Hepatocyte (in vitro differentiated cells): ENCODE results near the gene BPIFA2. TPM values are rescaled to one million over a fixed set of nuclear protein-coding genes. Genes with fewer than 3 reads are reported as not detected.

Experiments used
- DNase-seq: peaks from one replicate; pipeline ENCODE4 v3.0.0-alpha.2; 2016; ENCODE audit warnings: low spot score
- H2AFZ ChIP-seq: fragments of 200-600 bp; sonication (generic); 2 replicates; pipeline ENCODE4 v1.6.0; 2016; ENCODE audit warnings: antibody characterized with exemption, mild to moderate bottlenecking
- H3K27ac ChIP-seq: fragments of 200-600 bp; sonication (generic); 2 replicates; pipeline ENCODE4 v1.5.1; 2016; ENCODE audit warnings: mild to moderate bottlenecking
- H3K27me3 ChIP-seq: fragments of 200-600 bp; sonication (generic); 2 replicates; pipeline ENCODE4 v1.6.1; 2016
- H3K36me3 ChIP-seq: fragments of 200-600 bp; sonication (generic); replicated peaks from 2 replicates; pipeline ENCODE4 v1.5.1; 2016; ENCODE audit warnings: low read depth; ENCODE audit not compliant: insufficient read depth
- H3K4me1 ChIP-seq: fragments of 200-600 bp; sonication (generic); 2 replicates; pipeline ENCODE4 v1.5.1; 2016; ENCODE audit warnings: mild to moderate bottlenecking, moderate library complexity; ENCODE audit not compliant: insufficient read depth
- H3K4me2 ChIP-seq: fragments of 200-600 bp; sonication (generic); 2 replicates; pipeline ENCODE4 v1.6.0; 2016
- H3K4me3 ChIP-seq: fragments of 200-600 bp; sonication (generic); 2 replicates; pipeline ENCODE4 v1.5.1; 2016; ENCODE audit warnings: mild to moderate bottlenecking
- H3K79me2 ChIP-seq: fragments of 200-600 bp; sonication (generic); 2 replicates; pipeline ENCODE4 v1.6.0; 2017; ENCODE audit warnings: mild to moderate bottlenecking
- H3K9me2 ChIP-seq: fragments of 200-600 bp; sonication (generic); replicated peaks from 2 replicates; pipeline ENCODE4 v1.6.0; 2017; ENCODE audit warnings: mild to moderate bottlenecking; ENCODE audit not compliant: insufficient read depth
- H3K9me3 ChIP-seq: fragments of 200-600 bp; sonication (generic); 2 replicates; pipeline ENCODE4 v1.5.1; 2016; ENCODE audit warnings: low read depth, mild to moderate bottlenecking
- H4K20me1 ChIP-seq: fragments of 200-600 bp; sonication (generic); 2 replicates; pipeline ENCODE4 v1.6.0; 2016; ENCODE audit warnings: mild to moderate bottlenecking; ENCODE audit not compliant: insufficient read depth, poor library complexity, severe bottlenecking
- EZH2 ChIP-seq: fragments of 200-600 bp; sonication (generic); IDR thresholded peaks from 2 replicates; pipeline ENCODE4 v1.6.1; 2016; ENCODE audit warnings: antibody characterized with exemption, mild to moderate bottlenecking, borderline replicate concordance
- EZH2phosphoT487 ChIP-seq: fragments of 200-600 bp; sonication (generic); IDR thresholded peaks from one replicate; pipeline ENCODE4 v1.6.1; 2018; ENCODE audit warnings: antibody characterized with exemption, mild to moderate bottlenecking, low read depth, moderate library complexity; ENCODE audit not compliant: unreplicated experiment, severe bottlenecking
- WGBS: methylation state at CpG from one replicate; pipeline ENCODE4 v1.1.6; 2016; ENCODE audit warnings: low lambda C conversion rate; ENCODE audit errors: missing lambda C conversion rate; 5-methylcytosine and 5-hydroxymethylcytosine counted together
- polyA plus RNA-seq: library from polyadenylated mRNA; unstranded; fragments of >200 nt; fragmentation: Nextera tagmentation; extraction: Ambion mirVana; gene quantifications from 2 replicates; pipeline ENCODE4 v1.2.1, GENCODE V29; 2016
- total RNA-seq: library from RNA; depleted of rRNA; stranded (reverse); fragments of >200 nt; gene quantifications from 2 replicates; pipeline ENCODE4 v1.2.3, GENCODE V29; 2014
- TF ChIP-seq, protein P1 (sequence below): fragments of 200-600 bp; sonication (generic); IDR thresholded peaks from 2 replicates; pipeline ENCODE4 v1.5.1; 2016; ENCODE audit warnings: antibody characterized with exemption, mild to moderate bottlenecking; ENCODE audit not compliant: poor library complexity

BPIFA2 gene
- total and polyA plus RNA-seq, 2 experiments from 2014 or later = not detected

DNA sequence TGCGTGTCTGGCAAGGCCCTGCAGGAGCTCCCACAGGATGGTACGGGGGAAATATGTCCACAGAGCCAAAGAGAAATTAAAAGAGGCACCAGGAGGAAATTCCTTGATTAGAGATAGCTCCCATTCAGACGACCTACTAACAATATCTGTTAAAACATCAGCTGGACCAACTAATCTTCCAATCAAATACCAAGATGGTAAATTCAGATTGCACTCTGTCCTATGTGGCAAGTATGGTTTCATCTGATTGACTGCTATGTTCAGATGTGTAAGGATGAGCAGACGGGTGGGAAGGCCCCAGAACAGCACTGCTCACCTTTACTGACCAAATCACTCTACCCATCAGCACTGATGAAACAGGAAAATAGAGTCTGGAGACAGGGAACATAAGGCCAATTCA is 19.5 kb downstream of the BPIFA2 start:
- no peaks in the 10 kb centered on the region for H3K9me2 ChIP-seq
- 87% methylated on average over 4 of the region's 4 CpGs for WGBS
- H3K4me3 ChIP-seq = no peak overlapping the region
- no peaks in the 10 kb centered on the region for H3K4me1 ChIP-seq
- no peaks in the 10 kb centered on the region for H4K20me1 ChIP-seq
- H3K27me3 ChIP-seq = peaks cover 1% of the 10 kb centered on the region
- no peak for TF ChIP-seq EZH2
- no peak for TF ChIP-seq EZH2phosphoT487
- TF ChIP-seq, protein P1, sequence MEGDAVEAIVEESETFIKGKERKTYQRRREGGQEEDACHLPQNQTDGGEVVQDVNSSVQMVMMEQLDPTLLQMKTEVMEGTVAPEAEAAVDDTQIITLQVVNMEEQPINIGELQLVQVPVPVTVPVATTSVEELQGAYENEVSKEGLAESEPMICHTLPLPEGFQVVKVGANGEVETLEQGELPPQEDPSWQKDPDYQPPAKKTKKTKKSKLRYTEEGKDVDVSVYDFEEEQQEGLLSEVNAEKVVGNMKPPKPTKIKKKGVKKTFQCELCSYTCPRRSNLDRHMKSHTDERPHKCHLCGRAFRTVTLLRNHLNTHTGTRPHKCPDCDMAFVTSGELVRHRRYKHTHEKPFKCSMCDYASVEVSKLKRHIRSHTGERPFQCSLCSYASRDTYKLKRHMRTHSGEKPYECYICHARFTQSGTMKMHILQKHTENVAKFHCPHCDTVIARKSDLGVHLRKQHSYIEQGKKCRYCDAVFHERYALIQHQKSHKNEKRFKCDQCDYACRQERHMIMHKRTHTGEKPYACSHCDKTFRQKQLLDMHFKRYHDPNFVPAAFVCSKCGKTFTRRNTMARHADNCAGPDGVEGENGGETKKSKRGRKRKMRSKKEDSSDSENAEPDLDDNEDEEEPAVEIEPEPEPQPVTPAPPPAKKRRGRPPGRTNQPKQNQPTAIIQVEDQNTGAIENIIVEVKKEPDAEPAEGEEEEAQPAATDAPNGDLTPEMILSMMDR = no peak
- no peaks in the 10 kb centered on the region for H3K36me3 ChIP-seq
- no peaks in the 10 kb centered on the region for H3K79me2 ChIP-seq
- no peak overlapping the region for H3K4me2 ChIP-seq
- no peak overlapping the region for H3K27ac ChIP-seq
- H2AFZ ChIP-seq = no peak overlapping the region
- H3K9me3 ChIP-seq = no peaks in the 10 kb centered on the region
- DNase-seq = no peak

DNA sequence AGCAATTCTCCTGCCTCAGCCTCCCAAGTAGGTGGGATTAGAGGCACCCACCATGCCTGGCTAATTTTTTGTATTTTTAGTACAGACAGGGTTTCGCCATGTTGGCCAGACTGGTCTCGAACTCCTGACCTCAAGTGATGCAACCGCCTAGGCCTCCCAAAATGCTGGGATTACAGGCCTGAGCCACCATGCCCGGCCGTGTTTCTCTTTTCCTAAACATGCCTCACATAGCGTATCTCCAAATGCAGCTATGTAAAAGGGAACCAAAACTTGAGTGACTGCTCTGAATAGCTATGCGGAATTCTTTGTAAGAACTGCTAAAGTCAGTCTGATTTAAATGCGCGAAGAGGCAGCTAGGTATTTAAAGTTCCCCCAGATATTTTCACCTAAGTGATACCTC is 20.5 kb downstream of the BPIFA2 start:
- H3K4me2 ChIP-seq = no peak overlapping the region
- no peaks in the 10 kb centered on the region for H3K4me1 ChIP-seq
- no peaks in the 10 kb centered on the region for H3K9me2 ChIP-seq
- no peaks in the 10 kb centered on the region for H3K9me3 ChIP-seq
- H3K27ac ChIP-seq = no peak overlapping the region
- H3K36me3 ChIP-seq = no peaks in the 10 kb centered on the region
- no peaks in the 10 kb centered on the region for H4K20me1 ChIP-seq
- WGBS = 83% methylated on average over 9 of the region's 9 CpGs
- peaks cover 8% of the 10 kb centered on the region for H3K27me3 ChIP-seq
- no peak overlapping the region for H3K4me3 ChIP-seq
- no peaks in the 10 kb centered on the region for H3K79me2 ChIP-seq
- TF ChIP-seq EZH2 (no peak), EZH2phosphoT487 (no peak)
- TF ChIP-seq, protein P1 = no peak
- H2AFZ ChIP-seq = no peak overlapping the region
- no peak for DNase-seq

DNA sequence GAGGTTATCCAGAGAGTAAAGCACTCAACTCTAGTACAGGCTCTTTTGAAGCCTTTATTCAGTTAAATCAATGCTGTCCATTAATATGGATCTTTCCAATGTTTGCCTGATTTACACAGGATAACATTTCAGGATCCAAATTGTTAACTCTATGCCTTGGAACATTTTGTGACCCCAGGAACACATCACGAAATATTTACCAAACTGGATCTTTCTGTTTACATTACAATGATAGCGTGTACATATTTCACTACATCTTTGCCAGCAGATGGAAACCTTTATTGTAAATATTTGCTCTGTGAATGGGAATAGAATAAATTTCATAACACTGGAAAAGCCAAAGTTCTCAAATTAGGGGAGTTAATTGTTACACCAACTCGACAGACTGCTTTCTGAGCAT is 23.5 kb downstream of the BPIFA2 start:
- no peak for DNase-seq
- Histone ChIP-seq H3K27ac (no peak overlapping the region), H3K4me3 (no peak overlapping the region), H3K4me1 (no peaks in the 10 kb centered on the region), H2AFZ (no peak overlapping the region), H3K4me2 (no peak overlapping the region), H4K20me1 (no peaks in the 10 kb centered on the region), H3K79me2 (no peaks in the 10 kb centered on the region), H3K9me3 (no peaks in the 10 kb centered on the region), H3K27me3 (peaks cover 11% of the 10 kb centered on the region), H3K9me2 (no peaks in the 10 kb centered on the region), H3K36me3 (no peaks in the 10 kb centered on the region)
- TF ChIP-seq EZH2 = no peak
- TF ChIP-seq, protein P1 = no peak
- no peak for TF ChIP-seq EZH2phosphoT487
- WGBS = 43% methylated on average over 3 of the region's 3 CpGs

DNA sequence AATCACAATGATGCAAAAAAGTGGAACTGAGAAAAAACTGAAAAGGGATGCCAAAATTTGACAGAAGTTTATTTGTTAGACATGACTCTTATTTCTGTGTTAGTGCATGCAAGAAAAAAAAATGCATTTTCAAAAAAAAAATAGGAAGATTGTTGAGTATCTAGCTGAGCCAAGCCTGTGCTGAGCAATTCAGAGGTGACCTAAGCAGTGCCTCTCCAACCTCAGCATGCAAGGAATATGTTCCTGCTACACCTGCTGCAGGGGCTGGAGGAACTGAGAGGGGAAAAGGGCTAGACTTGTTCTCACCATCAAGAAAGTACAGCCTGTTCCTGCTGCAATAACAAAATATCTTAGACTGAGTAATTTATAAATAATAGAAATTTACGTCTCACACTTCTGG is 24.0 kb downstream of the BPIFA2 start:
- H3K36me3 ChIP-seq = no peaks in the 10 kb centered on the region
- H3K4me3 ChIP-seq = no peak overlapping the region
- no peaks in the 10 kb centered on the region for H3K79me2 ChIP-seq
- WGBS = 92% methylated on average over 1 of the region's 1 CpG
- no peak overlapping the region for H2AFZ ChIP-seq
- no peaks in the 10 kb centered on the region for H3K4me1 ChIP-seq
- H3K4me2 ChIP-seq = no peak overlapping the region
- peaks cover 11% of the 10 kb centered on the region for H3K27me3 ChIP-seq
- H3K9me2 ChIP-seq = no peaks in the 10 kb centered on the region
- no peaks in the 10 kb centered on the region for H3K9me3 ChIP-seq
- no peak overlapping the region for H3K27ac ChIP-seq
- DNase-seq = no peak
- TF ChIP-seq EZH2phosphoT487 (no peak), EZH2 (no peak)
- TF ChIP-seq, protein P1 = no peak
- no peaks in the 10 kb centered on the region for H4K20me1 ChIP-seq
